GM12892 (cell line): Measurements from ENCODE around the gene MYCBP2.

ENCODE experiments used
- POLR2A ChIP-seq: IDR thresholded peaks from 2 replicates; pipeline ENCODE4 v1.6.1; 2011; ENCODE audit warnings: low read depth, low read length, control low read depth
- POLR2AphosphoS5 ChIP-seq: IDR thresholded peaks from 2 replicates; pipeline ENCODE4 v1.6.1; 2011; ENCODE audit warnings: low read depth, low read length, control low read depth
- TAF1 ChIP-seq: IDR thresholded peaks from 2 replicates; pipeline ENCODE4 v1.6.1; 2011; ENCODE audit warnings: low read depth, mild to moderate bottlenecking, control low read depth, low read length, borderline replicate concordance

- no peak for TF ChIP-seq TAF1
- TF ChIP-seq POLR2A: no peak
- TF ChIP-seq POLR2AphosphoS5: no peak
These were observed 61.6 kb downstream of the MYCBP2 start for GRCh38 chr13:77265336-77265735.
